Naive thymus-derived CD4-positive, alpha-beta T cell (primary cell): Measurements from ENCODE around the gene SFXN5. TPM values are rescaled to one million over a fixed set of nuclear protein-coding genes. Genes with fewer than 3 reads are reported as not detected.

Experiments used
- ATAC-seq: fragments of 150-1000 bp; cut with Tn5 transposase; 2 replicates; pipeline ENCODE4 v1.10.0; 2021; ENCODE audit warnings: mild to moderate bottlenecking, moderate library complexity
- CTCF ChIA-PET: fragments of 350-600 bp; sonication (Branson Sonifier 250); formaldehyde crosslinking; loops from one replicate; lab custom pipeline; 2021; ENCODE audit warnings: antibody characterized with exemption; lab: Charles Lee
- POLR2A ChIA-PET: fragments of 350-600 bp; sonication (Branson Sonifier 250); formaldehyde crosslinking; loops from one replicate; lab custom pipeline; 2021; ENCODE audit warnings: antibody characterized with exemption, inconsistent platforms; lab: Charles Lee
- DNase-seq, 9 donors: peaks; one replicate each; pipeline versions ENCODE4 v3.0.0 to v3.0.0-alpha.2; 2020 to 2022; ENCODE audit warnings: mixed read lengths in 1 of 9
- H3K27ac ChIP-seq: one replicate; pipeline ENCODE4 v1.7.0; 2013; ENCODE audit warnings: mild to moderate bottlenecking, low read depth, low read length, moderate library complexity
- H3K27me3 ChIP-seq, 2 donors: one replicate each; pipeline ENCODE4 v1.7.0; 2013; ENCODE audit warnings: low read length in 2 of 2, mild to moderate bottlenecking in 2 of 2, moderate library complexity in 2 of 2; ENCODE audit not compliant: control insufficient read depth in 2 of 2, insufficient read depth in 2 of 2
- H3K36me3 ChIP-seq, 3 experiments: 1 replicate in 2 of 3; 2 replicates in 1 of 3; pipeline ENCODE4 v1.7.0; 2013; ENCODE audit warnings: low read length in 3 of 3, mild to moderate bottlenecking in 3 of 3, moderate library complexity in 1 of 3; ENCODE audit not compliant: insufficient read depth in 3 of 3, control insufficient read depth in 2 of 3
- H3K4me1 ChIP-seq, 2 donors: one replicate each; pipeline ENCODE4 v1.7.0; 2013; ENCODE audit warnings: low read length in 2 of 2, mild to moderate bottlenecking in 2 of 2, moderate library complexity in 1 of 2; ENCODE audit not compliant: control insufficient read depth in 2 of 2, insufficient read depth in 2 of 2
- H3K4me3 ChIP-seq: 2 replicates; pipeline ENCODE4 v1.7.0; 2013; ENCODE audit warnings: mild to moderate bottlenecking, low read length
- H3K9me3 ChIP-seq, 3 experiments: 1 replicate in 2 of 3; 2 replicates in 1 of 3; pipeline ENCODE4 v1.7.0; 2013; ENCODE audit warnings: low read length in 3 of 3; ENCODE audit not compliant: control insufficient read depth in 2 of 3
- H3K27ac Mint-ChIP-seq, 9 donors: one replicate each; pipeline ENCODE4 v1.8.0; 2020 to 2022; ENCODE audit warnings: mixed read lengths in 9 of 9, mild to moderate bottlenecking in 8 of 9, moderate library complexity in 5 of 9, inconsistent platforms in 2 of 9
- H3K27me3 Mint-ChIP-seq, 5 donors: one replicate each; pipeline ENCODE4 v1.8.0; 2021 to 2022; ENCODE audit warnings: mixed read lengths in 5 of 5, mild to moderate bottlenecking in 1 of 5
- H3K36me3 Mint-ChIP-seq, 5 donors: one replicate each; pipeline ENCODE4 v1.8.0; 2020 to 2022; ENCODE audit warnings: mixed read lengths in 5 of 5, mild to moderate bottlenecking in 3 of 5, inconsistent platforms in 1 of 5
- H3K4me1 Mint-ChIP-seq, 7 donors: one replicate each; pipeline ENCODE4 v1.8.0; 2020 to 2022; ENCODE audit warnings: mixed read lengths in 7 of 7, mild to moderate bottlenecking in 3 of 7, inconsistent platforms in 1 of 7
- H3K4me3 Mint-ChIP-seq, 10 donors: one replicate each; pipeline ENCODE4 v1.8.0; 2020 to 2022; ENCODE audit warnings: mild to moderate bottlenecking in 10 of 10, mixed read lengths in 10 of 10, moderate library complexity in 6 of 10, inconsistent platforms in 2 of 10
- H3K9me3 Mint-ChIP-seq, 11 donors: one replicate each; pipeline ENCODE4 v1.8.0; 2020 to 2022; ENCODE audit warnings: mixed read lengths in 11 of 11, mild to moderate bottlenecking in 4 of 11, inconsistent platforms in 1 of 11, moderate library complexity in 1 of 11
- intact Hi-C, 2 donors: fragments of 100-400 bp; cut with micrococcal nuclease; formaldehyde crosslinking; loops; one replicate each; pipeline ENCODE4 v1.15.1; 2023
- polyA plus RNA-seq, 2 donors: library from polyadenylated mRNA; unstranded; fragments of 300-500 nt; fragmentation: Illumina TruSeq; gene quantifications; one replicate each; pipeline ENCODE4 v1.2.3, GENCODE V29; 2021
- total RNA-seq, 6 experiments: library from RNA in 5 of 6; stranded (reverse) in 5 of 6; gene quantifications; 1 replicate in 5 of 6; 2 replicates in 1 of 6; pipeline ENCODE4 v1.2.3 and lab custom pipeline; 2021 to 2026

The SFXN5 gene
- total and polyA plus RNA-seq, 7 experiments from 2014 or later, result 2.2 to 17.4 (median 9.1) TPM

DNA sequence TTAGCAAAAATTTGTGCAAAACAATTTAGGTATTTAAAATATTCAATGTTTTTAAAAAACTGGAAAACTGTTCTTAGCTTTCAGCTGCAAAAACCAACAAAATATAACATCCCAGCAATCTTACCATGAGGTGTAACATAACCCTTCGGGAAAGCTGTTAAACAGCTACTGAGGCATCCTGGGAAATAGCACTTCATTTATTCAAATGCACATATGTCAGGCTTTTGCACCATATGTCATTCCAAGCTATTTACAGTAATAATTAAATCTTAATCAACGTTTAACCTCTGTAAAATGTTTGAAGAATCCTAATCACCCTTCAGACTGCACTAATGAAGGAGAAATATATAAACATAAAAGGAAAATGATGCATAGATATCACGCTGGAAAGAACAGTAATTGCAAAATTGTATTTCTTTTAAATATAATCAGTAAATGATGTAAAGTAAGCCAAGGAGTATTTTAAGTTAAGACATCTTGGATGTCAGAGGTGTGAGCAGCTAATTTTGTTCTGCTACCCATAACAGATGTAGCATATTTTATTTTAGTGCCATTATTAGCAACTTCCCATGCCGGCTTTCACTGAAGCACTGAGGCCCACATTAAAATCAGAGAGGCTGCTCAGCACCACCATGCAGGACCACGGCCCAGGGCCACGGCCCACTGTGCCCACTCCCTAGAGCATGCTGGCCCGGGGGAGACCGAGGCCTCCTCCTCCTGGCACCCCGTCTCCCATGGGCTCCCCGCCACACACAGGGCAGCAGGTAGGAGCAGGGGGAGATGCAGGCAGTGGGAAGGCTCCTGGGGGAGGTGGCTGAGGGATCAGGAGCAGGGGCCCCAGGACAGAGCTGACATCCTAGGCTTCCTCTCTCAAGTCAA is 123.3 kb downstream of the SFXN5 start:
- CTCF ChIA-PET, result no interaction called here
- Mint-ChIP-seq H3K4me3 (no peak overlapping the region), H3K9me3 (no peaks in the 10 kb centered on the region), H3K27me3 (peaks cover 0 to 4% (median 0%) of the 10 kb centered on the region in 5 donors), H3K36me3 (peaks cover 0 to 6% (median 0%) of the 10 kb centered on the region in 5 donors), H3K27ac (no peak overlapping the region), H3K4me1 (peaks cover under 1 to 7% (median 1%) of the 10 kb centered on the region in 7 donors)
- ATAC-seq (no peak), DNase-seq (no peak)
- no peaks in the 10 kb centered on the region for H3K27me3 ChIP-seq
- no peak overlapping the region for H3K4me3 ChIP-seq
- intact Hi-C loops, result no loop called here
- no peaks in the 10 kb centered on the region for H3K9me3 ChIP-seq
- POLR2A ChIA-PET, result no interaction called here
- H3K27ac ChIP-seq, result no peak overlapping the region
- no peaks in the 10 kb centered on the region for H3K36me3 ChIP-seq
- no peaks in the 10 kb centered on the region for H3K4me1 ChIP-seq

DNA sequence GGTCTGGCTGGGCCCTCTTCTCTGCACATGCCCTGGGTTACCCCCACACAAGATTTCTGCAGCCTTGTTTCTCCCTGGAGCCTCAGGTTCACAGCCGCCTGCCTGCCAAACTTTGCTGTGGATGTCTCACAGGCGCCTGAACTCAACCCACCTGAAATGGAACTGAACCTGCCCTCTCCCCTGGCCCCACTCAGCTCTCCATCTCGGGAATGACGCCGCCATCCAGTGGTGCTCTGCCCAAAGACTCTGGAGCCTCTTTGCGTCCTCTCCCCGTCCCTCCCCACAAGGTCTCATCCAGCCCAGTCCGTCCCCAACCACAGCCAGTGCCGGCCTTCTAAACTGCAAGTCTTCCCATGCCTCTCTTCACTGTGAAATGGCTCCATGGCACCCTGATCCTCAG is 125.0 kb downstream of the SFXN5 start:
- Histone ChIP-seq H3K4me3 (no peak overlapping the region), H3K27ac (no peak overlapping the region), H3K9me3 (no peaks in the 10 kb centered on the region), H3K36me3 (no peaks in the 10 kb centered on the region), H3K27me3 (no peaks in the 10 kb centered on the region), H3K4me1 (no peaks in the 10 kb centered on the region)
- DNase-seq (no peak), ATAC-seq (no peak)
- H3K36me3 Mint-ChIP-seq, result peaks cover 0 to 6% (median 0%) of the 10 kb centered on the region in 5 donors
- H3K9me3 Mint-ChIP-seq, result no peaks in the 10 kb centered on the region
- no peak overlapping the region for H3K27ac Mint-ChIP-seq
- POLR2A ChIA-PET, result no interaction called here
- H3K4me3 Mint-ChIP-seq, result no peak overlapping the region
- intact Hi-C loops, result no loop called here
- H3K4me1 Mint-ChIP-seq, result peaks cover 0 to 5% (median 0%) of the 10 kb centered on the region in 7 donors
- H3K27me3 Mint-ChIP-seq, result peaks cover 0 to 4% (median 0%) of the 10 kb centered on the region in 5 donors
- CTCF ChIA-PET, result no interaction called here

DNA sequence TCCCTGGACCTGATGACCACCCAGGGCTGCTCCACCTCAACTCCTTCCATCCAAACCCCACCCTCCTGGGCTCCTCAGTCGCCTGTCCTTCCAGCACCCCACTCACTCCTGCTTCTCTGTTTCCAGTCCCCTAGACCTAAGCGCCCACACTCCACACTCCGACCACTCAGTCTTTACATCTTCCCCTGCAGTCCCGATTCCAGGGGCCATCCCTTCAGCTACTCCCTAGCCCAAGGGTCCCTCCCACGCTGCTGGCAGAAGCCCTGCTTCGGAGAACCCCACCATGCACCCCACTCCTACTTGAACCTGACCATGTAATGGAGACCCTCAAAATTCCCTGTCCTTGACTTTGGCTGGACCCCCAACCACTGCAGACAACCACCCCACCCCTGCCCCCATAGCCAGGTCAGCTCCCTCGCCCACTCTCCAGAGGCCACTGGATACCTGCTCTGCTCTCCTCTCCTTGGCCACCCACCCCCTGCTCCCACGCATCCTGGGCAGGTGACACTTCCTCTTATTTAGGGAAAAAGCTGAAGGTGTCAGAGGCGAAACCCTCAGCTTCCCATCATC is 126.0 kb downstream of the SFXN5 start:
- intact Hi-C loops, result no loop called here
- Histone ChIP-seq H3K27me3 (no peaks in the 10 kb centered on the region), H3K27ac (no peak overlapping the region), H3K36me3 (no peaks in the 10 kb centered on the region), H3K4me1 (no peaks in the 10 kb centered on the region), H3K4me3 (no peak overlapping the region), H3K9me3 (no peaks in the 10 kb centered on the region)
- Mint-ChIP-seq H3K9me3 (no peaks in the 10 kb centered on the region), H3K4me1 (peaks cover 0 to 5% (median 0%) of the 10 kb centered on the region in 7 donors), H3K27me3 (peaks cover 0 to 4% (median 0%) of the 10 kb centered on the region in 5 donors), H3K27ac (peak overlapping the region in 1 of 9 donors; percentile 3), H3K36me3 (peaks cover 0 to 6% (median 0%) of the 10 kb centered on the region in 5 donors), H3K4me3 (no peak overlapping the region)
- CTCF ChIA-PET, result no interaction called here
- POLR2A ChIA-PET, result no interaction called here
- DNase-seq (no peak), ATAC-seq (no peak)

DNA sequence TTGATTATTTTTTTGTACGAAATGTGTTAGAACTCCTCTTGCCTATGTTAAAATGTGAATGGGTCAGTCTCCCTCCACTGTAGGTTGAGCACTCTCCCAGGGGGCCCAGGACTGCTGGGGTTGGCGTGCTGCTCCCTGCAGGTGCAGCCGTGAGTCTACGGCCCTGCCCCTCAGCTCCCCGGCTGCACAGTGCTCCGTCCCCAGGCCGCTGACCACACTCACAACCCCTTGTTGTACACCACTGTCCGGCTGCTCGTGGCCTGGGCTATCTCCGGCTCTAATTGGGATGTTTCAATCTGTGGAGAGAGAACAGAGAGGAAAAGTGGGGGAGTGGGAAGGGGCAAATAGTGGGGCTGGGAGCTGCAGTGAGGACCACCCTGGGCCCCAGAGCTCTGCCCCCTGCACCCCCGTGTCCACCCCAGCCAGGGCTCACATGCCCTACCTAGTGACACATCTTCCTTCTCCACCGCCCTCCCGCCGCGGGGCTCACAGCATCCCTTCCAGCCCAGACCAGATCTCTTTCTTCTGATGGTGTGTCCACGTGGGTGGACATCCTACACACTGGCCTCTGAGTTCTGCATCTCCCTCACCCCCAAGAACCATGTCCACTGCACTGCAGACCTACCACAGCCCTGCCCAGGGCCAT is 126.6 kb downstream of the SFXN5 start:
- Mint-ChIP-seq H3K36me3 (peaks cover 0 to 6% (median 0%) of the 10 kb centered on the region in 5 donors), H3K27ac (peak overlapping the region in 1 of 9 donors; percentile 3), H3K4me3 (no peak overlapping the region), H3K27me3 (peaks cover 0 to 4% (median 0%) of the 10 kb centered on the region in 5 donors), H3K4me1 (peaks cover 0 to 5% (median 0%) of the 10 kb centered on the region in 7 donors), H3K9me3 (no peaks in the 10 kb centered on the region)
- Histone ChIP-seq H3K4me1 (no peaks in the 10 kb centered on the region), H3K9me3 (no peaks in the 10 kb centered on the region), H3K36me3 (no peaks in the 10 kb centered on the region), H3K4me3 (no peak overlapping the region), H3K27me3 (no peaks in the 10 kb centered on the region), H3K27ac (no peak overlapping the region)
- DNase-seq, result no peak
- intact Hi-C loops, result no loop called here
- ChIA-PET CTCF (no interaction called here), POLR2A (no interaction called here)
- no peak for ATAC-seq

DNA sequence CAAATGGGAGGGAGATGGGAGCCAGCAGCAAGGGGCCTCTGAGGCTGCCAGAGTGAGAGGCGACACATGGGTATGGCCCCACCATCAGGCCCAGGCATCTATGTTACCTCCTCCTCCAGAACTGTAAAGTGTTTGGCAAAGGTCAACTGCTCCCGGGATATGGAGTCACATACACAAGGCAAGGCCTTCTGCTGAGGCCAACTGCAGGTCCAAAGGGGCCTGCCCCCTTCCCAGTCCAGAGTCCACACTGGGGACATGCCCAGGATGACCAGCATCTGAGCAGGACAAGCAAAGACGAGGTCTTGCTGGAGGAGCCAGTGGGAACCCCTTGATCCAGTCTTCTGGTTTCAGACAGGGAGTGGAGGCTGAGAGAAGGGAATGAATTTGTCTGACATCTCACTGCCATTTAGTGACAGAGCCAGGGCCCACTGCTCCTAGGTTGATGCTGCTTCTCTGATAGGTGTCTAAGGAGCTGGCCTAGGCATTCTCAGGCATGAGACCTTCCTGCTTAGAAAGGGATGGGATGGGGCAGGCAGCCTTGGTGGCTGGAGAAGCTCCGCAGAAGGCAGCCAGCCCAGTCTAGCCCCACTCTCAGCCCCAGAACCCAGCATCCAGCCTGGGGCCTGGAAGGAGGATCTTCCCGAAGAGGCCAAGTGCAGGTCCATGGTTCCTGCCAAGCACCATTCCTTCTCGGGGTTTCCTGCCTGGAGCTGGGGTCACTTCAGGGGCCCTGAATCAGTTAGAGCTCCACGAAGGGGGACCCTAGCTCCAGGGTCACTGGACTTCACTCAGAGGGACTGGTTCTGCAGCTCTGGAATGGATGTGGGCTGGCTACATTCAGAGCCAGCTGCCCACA is 127.7 kb downstream of the SFXN5 start:
- DNase-seq, result no peak
- H3K4me3 ChIP-seq, result no peak overlapping the region
- H3K36me3 ChIP-seq, result no peaks in the 10 kb centered on the region
- H3K27me3 ChIP-seq, result no peaks in the 10 kb centered on the region
- H3K27ac Mint-ChIP-seq, result no peak overlapping the region
- intact Hi-C loops, result no loop called here
- peaks cover 0 to 6% (median 0%) of the 10 kb centered on the region in 5 donors for H3K36me3 Mint-ChIP-seq
- peaks cover 0 to 3% (median 0%) of the 10 kb centered on the region in 5 donors for H3K27me3 Mint-ChIP-seq
- H3K9me3 Mint-ChIP-seq, result no peaks in the 10 kb centered on the region
- no peak overlapping the region for H3K27ac ChIP-seq
- H3K4me1 ChIP-seq, result no peaks in the 10 kb centered on the region
- H3K4me3 Mint-ChIP-seq, result no peak overlapping the region
- peaks cover 0 to 2% (median 0%) of the 10 kb centered on the region in 7 donors for H3K4me1 Mint-ChIP-seq
- ChIA-PET CTCF (no interaction called here), POLR2A (no interaction called here)
- ATAC-seq, result no peak
- H3K9me3 ChIP-seq, result no peaks in the 10 kb centered on the region

DNA sequence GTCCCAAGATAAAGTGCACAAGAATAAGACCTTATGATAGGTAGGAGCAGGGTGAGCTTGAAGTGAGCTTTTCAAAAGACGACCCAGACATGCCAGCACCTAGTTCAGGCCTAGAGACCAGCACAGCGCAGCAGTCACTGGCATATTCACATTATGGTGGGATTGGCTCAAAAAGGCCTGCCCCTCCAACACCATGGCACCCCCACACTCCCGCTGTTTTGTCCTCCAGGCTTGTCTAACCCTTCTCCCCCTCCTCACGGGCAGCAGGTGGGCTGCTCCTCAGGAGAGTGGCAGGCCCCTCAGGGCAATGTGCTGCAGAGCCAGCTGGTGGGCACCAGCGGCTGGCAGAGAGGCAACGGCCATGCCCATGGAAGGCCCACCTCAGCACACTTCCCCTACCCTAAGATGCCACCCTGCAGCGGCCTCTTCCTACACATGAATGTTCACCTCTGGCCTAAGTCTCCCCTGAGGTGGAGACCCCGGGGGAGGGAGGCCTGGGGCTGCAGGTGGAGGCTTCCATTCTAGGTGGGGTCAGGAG is 128.6 kb downstream of the SFXN5 start:
- Mint-ChIP-seq H3K36me3 (peaks cover 0 to 6% (median 0%) of the 10 kb centered on the region in 5 donors), H3K4me1 (peaks cover 0 to 2% (median 0%) of the 10 kb centered on the region in 7 donors), H3K27me3 (peaks cover 0 to 3% (median 2%) of the 10 kb centered on the region in 5 donors), H3K9me3 (no peaks in the 10 kb centered on the region), H3K27ac (no peak overlapping the region), H3K4me3 (no peak overlapping the region)
- Histone ChIP-seq H3K4me3 (no peak overlapping the region), H3K36me3 (no peaks in the 10 kb centered on the region), H3K4me1 (no peaks in the 10 kb centered on the region), H3K9me3 (no peaks in the 10 kb centered on the region), H3K27me3 (no peaks in the 10 kb centered on the region), H3K27ac (no peak overlapping the region)
- ChIA-PET POLR2A (no interaction called here), CTCF (interaction anchor here (0.6 kb wide), 1 partner anchor 1433 kb away, joined by 3 read pairs; no protein-coding TSS in a partner anchor)
- no peak for DNase-seq
- ATAC-seq, result no peak
- intact Hi-C loops, result no loop called here
